H1 (cell line): ENCODE results near the gene TADA1. TPM values are rescaled to one million over a fixed set of nuclear protein-coding genes. Genes with fewer than 3 reads are reported as not detected.

Experiments
- CTCF ChIA-PET: fragments of 300-600 bp; sonication (Branson Sonifier 250); formaldehyde crosslinking; loops from one replicate; lab custom pipeline; 2021; ENCODE audit not compliant: partially characterized antibody; lab: Charles Lee
- POLR2A ChIA-PET: fragments of 300-600 bp; sonication (Branson Sonifier 250); formaldehyde crosslinking; loops from one replicate; lab custom pipeline; 2021; ENCODE audit warnings: inconsistent platforms; ENCODE audit not compliant: partially characterized antibody; lab: Charles Lee
- DNase-seq, 2 experiments: peaks; one replicate each; pipeline versions ENCODE4 v3.0.0 to v3.0.0-alpha.2; 2010 to 2022; ENCODE audit warnings: low spot score in 2 of 2, low read depth in 1 of 2, mixed read lengths in 1 of 2
- FAIRE-seq: peaks from 2 replicates; lab custom pipeline; 2011; peaks lifted over from hg19 to GRCh38; lab: Jason Lieb, UNC
- H2AFZ ChIP-seq: 2 replicates; pipeline ENCODE4 v1.8.1; 2012; ENCODE audit warnings: low read length, inconsistent platforms
- H2AK5ac ChIP-seq: 2 replicates; pipeline ENCODE4 v1.6.1; 2013; ENCODE audit warnings: low read depth, low read length
- H2BK120ac ChIP-seq: replicated peaks from 2 replicates; pipeline ENCODE3; 2013; ENCODE audit warnings: low read depth, low read length, inconsistent platforms
- H2BK12ac ChIP-seq: 2 replicates; pipeline ENCODE4 v1.6.1; 2013; ENCODE audit warnings: low read depth, low read length
- H2BK15ac ChIP-seq: 2 replicates; pipeline ENCODE4 v1.6.1; 2013; ENCODE audit warnings: low read length
- H2BK20ac ChIP-seq: 2 replicates; pipeline ENCODE4 v1.6.1; 2013; ENCODE audit warnings: low read length
- H2BK5ac ChIP-seq: 2 replicates; pipeline ENCODE4 v1.6.1; 2013; ENCODE audit warnings: low read depth, low read length
- H3K14ac ChIP-seq: 2 replicates; pipeline ENCODE4 v1.6.1; 2013; ENCODE audit warnings: inconsistent platforms; ENCODE audit not compliant: insufficient read length
- H3K18ac ChIP-seq: 2 replicates; pipeline ENCODE4 v1.6.1; 2013; ENCODE audit warnings: low read length; ENCODE audit errors: extremely low read depth
- H3K23ac ChIP-seq: 2 replicates; pipeline ENCODE4 v1.6.1; 2013; ENCODE audit warnings: inconsistent platforms; ENCODE audit not compliant: insufficient read length
- H3K23me2 ChIP-seq: 2 replicates; pipeline ENCODE4 v1.6.1; 2013; ENCODE audit warnings: low read depth, low read length
- H3K27ac ChIP-seq: 2 replicates; pipeline ENCODE4 v1.6.1; 2011; ENCODE audit warnings: low read depth, low read length, inconsistent platforms
- H3K27me3 ChIP-seq, 4 experiments: replicated peaks in 1 of 4; 1 replicate in 1 of 4; 2 replicates in 3 of 4; pipeline versions ENCODE4 v1.6.1 to v1.8.1; 2011 to 2013; ENCODE audit warnings: low read length in 3 of 4, mild to moderate bottlenecking in 3 of 4, inconsistent platforms in 2 of 4, mixed read lengths in 2 of 4, moderate library complexity in 1 of 4; ENCODE audit not compliant: control insufficient read depth in 3 of 4, insufficient read depth in 3 of 4; ENCODE audit errors: extremely low read depth in 1 of 4
- H3K36me3 ChIP-seq, 4 experiments: 2 replicates each; pipeline versions ENCODE4 v1.6.1 to v1.8.1; 2011 to 2013; ENCODE audit warnings: mild to moderate bottlenecking in 4 of 4, low read length in 3 of 4, moderate library complexity in 2 of 4, control low read depth in 1 of 4, inconsistent platforms in 1 of 4; ENCODE audit not compliant: insufficient read depth in 4 of 4, control insufficient read depth in 2 of 4
- H3K4ac ChIP-seq: replicated peaks from 2 replicates; pipeline ENCODE3; 2013; ENCODE audit warnings: low read length, low read depth, mixed read lengths, inconsistent platforms; ENCODE audit not compliant: insufficient read length
- H3K4me1 ChIP-seq, 4 experiments: replicated peaks in 1 of 4; 1 replicate in 1 of 4; 2 replicates in 3 of 4; pipeline versions ENCODE4 v1.6.1 to v1.8.1; 2011 to 2013; ENCODE audit warnings: low read length in 3 of 4, inconsistent platforms in 2 of 4, mixed read lengths in 1 of 4; ENCODE audit not compliant: insufficient read depth in 4 of 4, control insufficient read depth in 3 of 4
- H3K4me2 ChIP-seq, 2 experiments: 2 replicates each; pipeline versions ENCODE4 v1.6.1 to v1.8.1; 2011 to 2013; ENCODE audit warnings: low read depth in 2 of 2, low read length in 2 of 2, control low read depth in 1 of 2, inconsistent platforms in 1 of 2, mild to moderate bottlenecking in 1 of 2; ENCODE audit not compliant: insufficient read depth in 1 of 2
- H3K4me3 ChIP-seq, 4 experiments: fragments of 200-600, 300-600 bp in 1 of 4; sonication (generic), shearing (Covaris generic), sonication (Bioruptor Twin) in 1 of 4; 2 replicates each; pipeline versions ENCODE4 v1.5.1 to v1.8.1; 2011 to 2016; ENCODE audit warnings: low read length in 4 of 4, low read depth in 3 of 4, control low read depth in 2 of 4, inconsistent platforms in 2 of 4, mild to moderate bottlenecking in 2 of 4, mixed read lengths in 1 of 4, moderate library complexity in 1 of 4; ENCODE audit not compliant: insufficient read depth in 2 of 4; ENCODE audit errors: extremely low read depth in 1 of 4
- H3K56ac ChIP-seq: replicated peaks from 2 replicates; pipeline ENCODE3; 2013; ENCODE audit warnings: low read depth, mild to moderate bottlenecking, mixed read lengths, low read length, inconsistent platforms; ENCODE audit not compliant: insufficient read length
- H3K79me1 ChIP-seq: 2 replicates; pipeline ENCODE4 v1.6.1; 2013; ENCODE audit warnings: low read depth, low read length, control low read depth
- H3K79me2 ChIP-seq, 2 experiments: 2 replicates each; pipeline versions ENCODE4 v1.6.1 to v1.8.1; 2012 to 2013; ENCODE audit warnings: low read length in 2 of 2, mild to moderate bottlenecking in 2 of 2, inconsistent platforms in 1 of 2; ENCODE audit not compliant: insufficient read depth in 2 of 2, control insufficient read depth in 1 of 2
- H3K9ac ChIP-seq, 4 experiments: replicated peaks in 1 of 4; 1 replicate in 1 of 4; 2 replicates in 3 of 4; pipeline versions ENCODE4 v1.6.1 to v1.8.1; 2011 to 2013; ENCODE audit warnings: low read depth in 3 of 4, low read length in 3 of 4, control low read depth in 2 of 4, mild to moderate bottlenecking in 2 of 4, moderate library complexity in 2 of 4, inconsistent platforms in 1 of 4; ENCODE audit errors: extremely low read depth in 1 of 4
- H3K9me3 ChIP-seq, 2 experiments: 2 replicates each; pipeline versions ENCODE4 v1.6.1 to v1.8.1; 2012 to 2013; ENCODE audit warnings: mild to moderate bottlenecking in 2 of 2, moderate library complexity in 2 of 2, control low read depth in 1 of 2, inconsistent platforms in 1 of 2, low read depth in 1 of 2, low read length in 1 of 2, mixed read lengths in 1 of 2; ENCODE audit not compliant: insufficient read depth in 2 of 2
- H4K20me1 ChIP-seq, 2 experiments: replicated peaks in 1 of 2; 2 replicates each; pipeline versions ENCODE3 to v1.8.1; 2011 to 2013; ENCODE audit warnings: inconsistent platforms in 2 of 2, low read length in 2 of 2, mild to moderate bottlenecking in 1 of 2; ENCODE audit not compliant: insufficient read depth in 2 of 2, control insufficient read depth in 1 of 2
- H4K5ac ChIP-seq: 2 replicates; pipeline ENCODE4 v1.6.1; 2013; ENCODE audit warnings: low read length, low read depth, mixed read lengths, inconsistent platforms; ENCODE audit not compliant: insufficient read length
- H4K8ac ChIP-seq: 2 replicates; pipeline ENCODE4 v1.8.0; 2013; ENCODE audit warnings: mild to moderate bottlenecking, moderate library complexity, low read length, inconsistent platforms; ENCODE audit not compliant: insufficient read depth; ENCODE audit errors: extremely low read depth
- H4K91ac ChIP-seq: replicated peaks from 2 replicates; pipeline ENCODE3; 2013; ENCODE audit warnings: low read length, mixed read lengths, inconsistent platforms; ENCODE audit not compliant: insufficient read length
- CBX8 ChIP-seq: fragments of 300-800, 300-1000 bp; sonication (generic); IDR thresholded peaks from 2 replicates; pipeline ENCODE4 v1.7.1; 2016; ENCODE audit warnings: low read depth, low read length, borderline replicate concordance
- WGBS, 2 experiments: shearing (Covaris generic) in 1 of 2; methylation state at CpG; one replicate each; pipeline versions ENCODE4 v1.1.6 to v1.1.7; 2013 to 2015; ENCODE audit warnings: low lambda C conversion rate in 2 of 2, mixed read lengths in 2 of 2, inconsistent platforms in 1 of 2, low coverage in 1 of 2, missing lambda C conversion rate in 1 of 2; ENCODE audit not compliant: insufficient replicate concordance in 2 of 2, insufficient coverage in 1 of 2, insufficient read length in 1 of 2; ENCODE audit errors: extremely low coverage in 1 of 2, missing lambda C conversion rate in 1 of 2; 5-methylcytosine and 5-hydroxymethylcytosine counted together
- polyA plus RNA-seq, 7 experiments: library from polyadenylated mRNA; depleted of rRNA in 3 of 7; stranded (reverse) in 5 of 7; unstranded in 2 of 7; fragments of >200 nt in 5 of 7; fragments of 200-250 nt in 2 of 7; gene quantifications; 1 replicate in 5 of 7; 2 replicates in 1 of 7; 4 replicates in 1 of 7; pipeline versions ENCODE4 v1.2.1 to v1.2.3, GENCODE V29; 2011 to 2013; ENCODE audit warnings: missing spikeins in 2 of 7, mixed read lengths in 2 of 7
- total RNA-seq: library from RNA; stranded (reverse); fragmentation: NEBNext Ultra II Directional; extraction: Animal tissue kit (Norgen Biotek cat#: 25700); gene quantifications from 2 replicates; pipeline ENCODE4 v1.2.1, GENCODE V29; 2021

The TADA1 gene
- total and polyA plus RNA-seq, 2 of the 8 experiments (the other 6 are each of a cell fraction or from before 2014, with no cell fraction given) = 21.1 to 23.6 TPM

- ChIA-PET CTCF (interaction anchor here (0.6 to 1.8 kb wide), 8 partner anchors 8 to 422 kb away, joined by 3 to 14 read pairs (median 4); no protein-coding TSS in a partner anchor), POLR2A (interaction anchor here (0.8 to 1.5 kb wide), 2 partner anchors 11 to 61 kb away, joined by 3 to 5 read pairs; no protein-coding TSS in a partner anchor)
- Histone ChIP-seq H3K4me3 (no peak overlapping the region), H3K23ac (no peak overlapping the region), H2BK15ac (no peak overlapping the region), H3K4me2 (no peak overlapping the region), H3K79me2 (no peaks in the 10 kb centered on the region), H3K9ac (no peak overlapping the region), H3K56ac (no peak overlapping the region), H3K18ac (no peak overlapping the region), H3K27ac (no peak overlapping the region), H2BK20ac (no peak overlapping the region), H2BK120ac (no peak overlapping the region), H3K14ac (no peak overlapping the region), H3K27me3 (peaks cover 0 to 1% (median 0%) of the 10 kb centered on the region in 4 experiments; a peak in 1 of 7 replicates), H3K79me1 (no peaks in the 10 kb centered on the region), H2AFZ (no peak overlapping the region), H2BK5ac (no peak overlapping the region), H4K5ac (no peak overlapping the region), H3K4ac (no peak overlapping the region), H2AK5ac (no peak overlapping the region), H4K20me1 (no peaks in the 10 kb centered on the region), H4K91ac (no peak overlapping the region), H3K4me1 (no peaks in the 10 kb centered on the region), H3K9me3 (no peaks in the 10 kb centered on the region), H3K23me2 (no peaks in the 10 kb centered on the region), H2BK12ac (no peak overlapping the region), H3K36me3 (no peaks in the 10 kb centered on the region), H4K8ac (no peak overlapping the region)
- FAIRE-seq (no peak), DNase-seq (no peak)
- 86% methylated on average over 2 of the region's 2 CpGs; no CpG with 5 or more reads in 1 of the 2 experiments for WGBS, 2 experiments
- TF ChIP-seq CBX8 = no peak
These were observed 61.5 kb downstream of the TADA1 start for GRCh38 chr1:166814611-166815010.
